Endometrium (tissue), 2 donors: ENCODE data around the gene PLK2.

Experiments used
- FAIRE-seq: peaks from 2 replicates; lab custom pipeline; 2012; peaks lifted over from hg19 to GRCh38; lab: Jason Lieb, UNC
- donor health status: control.
- donor health status: control.

The PLK2 gene

DNA sequence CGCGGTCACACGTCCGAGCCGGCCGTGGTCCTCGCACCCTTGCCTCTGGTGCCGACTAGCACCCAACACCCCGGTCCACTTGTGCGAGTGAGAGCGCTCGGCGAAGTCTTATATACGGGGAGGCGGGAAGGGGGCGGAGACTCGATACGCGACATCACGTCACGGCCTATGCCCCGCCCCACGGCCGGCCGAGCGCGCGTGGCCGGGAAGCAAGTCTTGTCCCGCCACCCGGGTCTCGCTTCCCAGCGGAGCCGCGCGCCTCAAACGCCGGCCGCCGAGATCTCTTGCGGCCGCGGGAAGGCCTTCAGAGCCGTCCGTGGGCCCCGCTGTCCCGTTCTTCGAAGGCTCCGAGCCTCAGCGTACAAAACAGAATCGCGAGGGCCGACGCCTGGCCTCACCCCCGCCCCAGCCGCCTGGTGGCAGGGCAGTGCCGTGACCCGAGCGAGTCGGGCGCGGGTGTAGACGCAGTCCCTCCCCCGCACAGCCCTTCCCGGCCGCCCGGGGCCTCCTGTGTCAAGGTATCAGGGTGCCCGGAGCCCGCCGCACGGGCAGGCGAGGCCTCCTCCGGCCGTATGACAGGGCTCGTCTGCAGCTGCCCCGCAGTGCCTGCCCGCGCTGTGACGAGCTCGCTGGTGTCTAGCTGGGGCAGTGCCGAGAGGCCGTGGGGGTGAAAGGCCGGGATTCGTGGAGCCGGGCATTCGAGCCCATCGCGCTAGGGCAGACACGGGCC is at the start of gene PLK2:
TSS of gene PLK2 (minus strand) at position 85 of the 730 bp plus-strand sequence. CDS start 127 bp downstream, outside the sequence.
- FAIRE-seq: no peak

GRCh38 chr5:58507715-58508114 is 47.8 kb upstream of the PLK2 start:
- no peak for FAIRE-seq

DNA sequence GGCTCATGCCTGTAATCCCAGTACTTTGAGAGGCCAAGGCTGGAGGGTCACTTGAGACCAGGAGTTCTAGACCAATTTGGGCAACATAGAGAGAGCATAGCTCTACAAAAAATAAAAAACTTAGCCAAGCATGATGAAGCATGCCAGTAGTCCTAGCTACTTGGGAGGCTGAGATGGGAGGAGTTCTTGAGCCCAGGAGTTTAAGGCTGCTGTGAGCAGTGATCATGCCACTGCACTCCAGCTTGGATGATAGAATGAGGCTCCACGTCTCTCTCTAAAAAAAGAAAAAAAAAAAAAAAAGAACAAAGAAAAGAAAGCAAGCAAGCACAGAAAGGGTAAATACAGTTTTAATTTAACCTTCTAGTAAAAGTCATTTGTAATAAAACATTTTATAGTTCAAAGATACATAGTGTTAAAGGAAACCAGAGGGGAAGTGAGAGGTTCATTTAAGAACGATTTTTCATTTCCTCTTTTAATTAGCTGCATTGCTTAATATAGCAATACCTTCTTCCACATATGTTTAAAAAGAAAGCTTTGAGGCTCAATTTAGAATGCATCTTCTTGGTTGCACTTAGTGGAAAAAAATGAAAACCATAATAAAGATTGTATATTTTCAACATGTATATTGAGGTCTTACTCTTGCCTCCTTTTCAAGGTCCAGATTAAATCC is 46.2 kb upstream of the PLK2 start:
- FAIRE-seq: no peak

GRCh38 chr5:58505502-58505901 is 45.6 kb upstream of the PLK2 start:
- no peak for FAIRE-seq

- no peak for FAIRE-seq
These were observed 44.9 kb upstream of the PLK2 start for GRCh38 chr5:58504766-58505165.

- no peak for FAIRE-seq
These were observed 43.6 kb upstream of the PLK2 start for GRCh38 chr5:58503390-58504046.

DNA sequence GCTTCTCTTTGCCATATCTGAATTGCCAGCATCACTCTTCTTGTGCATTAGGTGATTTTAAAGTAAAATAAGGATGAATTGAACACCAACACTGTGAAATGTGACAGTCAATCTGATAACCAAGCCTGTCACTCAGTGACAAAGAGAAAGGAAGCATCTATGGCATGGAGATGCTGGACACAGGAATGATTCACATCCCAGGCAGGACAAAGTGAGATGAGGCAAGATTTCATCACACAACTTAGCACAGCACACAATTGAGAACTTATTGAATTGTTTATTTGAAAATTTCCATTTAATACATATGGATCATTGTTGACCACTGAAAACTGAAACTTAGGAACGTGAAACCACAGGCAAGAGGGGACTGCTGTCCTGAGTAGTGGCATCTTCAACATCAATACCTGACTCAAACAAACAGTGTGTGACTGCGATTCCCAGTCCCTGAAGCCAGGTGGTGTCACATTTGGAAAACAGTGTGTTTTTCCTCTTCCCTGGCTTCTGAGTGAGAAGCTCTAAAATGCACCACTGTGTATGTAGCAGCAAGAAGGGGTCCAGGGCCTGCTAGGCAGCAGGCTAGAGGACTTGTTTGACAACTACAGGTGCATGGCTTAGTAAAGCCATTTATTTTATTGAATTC is 42.0 kb upstream of the PLK2 start:
- FAIRE-seq: no peak

DNA sequence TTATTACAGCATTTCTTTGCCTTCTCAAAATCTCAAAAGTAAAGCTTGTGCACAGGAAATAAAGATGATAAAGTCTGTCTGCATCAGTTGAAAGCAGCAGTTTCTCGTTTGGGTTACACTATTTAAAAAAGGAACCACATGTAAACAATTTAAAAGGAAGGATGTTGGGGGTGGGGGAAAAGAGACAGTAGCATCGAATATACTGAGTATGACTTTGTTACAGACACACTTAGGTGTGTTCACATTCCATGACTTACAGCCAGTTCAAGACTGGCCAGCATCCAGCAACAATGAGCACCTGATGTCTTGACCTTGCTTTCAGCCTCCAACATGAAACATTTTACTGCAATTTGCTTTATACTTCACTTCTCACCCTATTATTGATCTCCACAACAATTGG is 40.1 kb upstream of the PLK2 start:
- no peak for FAIRE-seq

- no peak for FAIRE-seq
These were observed 39.3 kb upstream of the PLK2 start for GRCh38 chr5:58499231-58499630.

DNA sequence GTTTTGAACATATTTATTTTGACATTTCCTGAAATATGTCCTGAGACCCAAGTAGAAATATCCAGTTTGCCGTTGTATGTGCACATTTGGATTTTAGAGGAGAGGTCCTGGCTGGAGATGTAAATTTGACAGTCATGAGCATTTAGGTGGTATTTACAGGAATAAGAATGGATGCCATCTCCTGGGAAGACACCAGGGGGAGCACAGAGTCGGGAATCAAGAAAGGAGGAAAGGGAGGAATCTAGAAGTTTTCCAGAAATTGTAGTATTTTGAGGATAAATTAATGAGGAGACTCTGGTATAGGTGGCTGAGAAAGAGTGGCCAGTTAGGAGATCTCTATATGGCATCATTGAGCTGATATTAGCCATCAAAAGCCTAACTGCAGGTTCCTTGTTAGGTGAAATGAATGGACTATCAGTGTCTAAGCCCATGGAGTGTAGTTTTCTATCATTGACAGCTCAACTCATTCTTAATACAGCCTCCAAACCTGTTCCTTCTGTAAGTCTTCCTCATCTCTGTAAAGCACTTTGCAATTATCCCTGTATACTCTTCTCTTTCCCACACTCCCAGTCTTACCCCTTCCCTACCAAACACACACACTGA is 38.6 kb upstream of the PLK2 start:
- FAIRE-seq: no peak

DNA sequence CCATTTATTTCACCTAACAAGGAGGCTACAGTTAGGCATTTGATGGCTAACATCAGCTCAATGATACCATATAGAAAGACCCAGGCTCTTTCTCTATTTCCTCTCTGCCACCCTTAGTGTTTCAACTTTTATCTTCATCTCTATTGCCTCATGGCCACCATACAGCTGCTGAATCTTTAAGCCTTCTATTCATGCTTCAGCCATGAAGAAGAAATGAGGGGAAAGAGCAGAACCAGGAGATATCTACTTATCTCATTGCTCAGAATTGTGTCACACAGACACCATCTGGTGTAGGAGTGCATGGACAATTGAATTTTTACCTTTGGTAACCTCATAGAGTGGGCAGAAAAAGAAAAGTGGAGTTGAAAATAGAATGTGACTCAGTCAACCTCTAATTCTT is 38.0 kb upstream of the PLK2 start:
- FAIRE-seq: no peak

DNA sequence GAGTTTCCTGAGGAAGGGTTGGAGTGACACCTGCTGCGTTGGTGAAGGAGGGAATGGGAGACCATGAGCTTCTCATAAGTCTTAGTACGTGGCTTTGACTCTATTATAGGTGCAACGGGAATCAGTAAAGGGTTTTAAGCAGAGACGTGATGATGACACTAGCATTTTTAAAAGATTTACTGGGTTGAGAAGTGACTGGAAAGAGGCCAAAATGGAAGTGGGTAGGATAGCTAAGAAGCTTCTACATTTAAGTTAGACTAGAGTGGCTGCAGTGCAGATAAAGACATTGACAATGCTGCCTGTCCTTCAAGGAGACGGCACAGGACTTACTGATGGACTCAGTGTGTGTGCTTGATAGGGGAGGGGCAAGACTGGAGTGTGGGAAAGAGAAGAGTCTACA is 37.5 kb upstream of the PLK2 start:
- no peak for FAIRE-seq

GRCh38 chr5:58496488-58496887 is 36.6 kb upstream of the PLK2 start:
- no peak for FAIRE-seq

DNA sequence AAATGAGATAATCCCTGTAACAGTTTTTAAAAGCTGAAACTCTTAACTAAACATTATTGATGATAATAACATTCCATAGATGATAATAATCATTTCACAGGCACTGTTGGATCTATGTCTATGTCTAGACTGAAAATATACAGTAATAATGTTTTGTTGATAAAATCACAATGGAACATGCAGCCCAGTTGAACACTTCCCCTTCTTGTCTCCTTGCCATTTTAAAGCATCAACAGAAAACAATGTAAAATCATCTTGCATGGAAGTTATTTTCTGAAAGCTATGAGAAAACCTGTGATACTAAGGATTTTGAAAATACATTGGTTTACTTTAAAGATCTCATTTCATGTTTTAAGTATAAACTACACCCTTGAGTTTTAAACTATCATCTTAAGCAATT is 33.3 kb upstream of the PLK2 start:
- FAIRE-seq: no peak

GRCh38 chr5:58491216-58491892 is 31.5 kb upstream of the PLK2 start, which contains the start of gene GAPT:
GAPT (plus strand) TSS chr5:58491435; CDS start chr5:58494537, 3,102 bp downstream.
- no peak for FAIRE-seq

DNA sequence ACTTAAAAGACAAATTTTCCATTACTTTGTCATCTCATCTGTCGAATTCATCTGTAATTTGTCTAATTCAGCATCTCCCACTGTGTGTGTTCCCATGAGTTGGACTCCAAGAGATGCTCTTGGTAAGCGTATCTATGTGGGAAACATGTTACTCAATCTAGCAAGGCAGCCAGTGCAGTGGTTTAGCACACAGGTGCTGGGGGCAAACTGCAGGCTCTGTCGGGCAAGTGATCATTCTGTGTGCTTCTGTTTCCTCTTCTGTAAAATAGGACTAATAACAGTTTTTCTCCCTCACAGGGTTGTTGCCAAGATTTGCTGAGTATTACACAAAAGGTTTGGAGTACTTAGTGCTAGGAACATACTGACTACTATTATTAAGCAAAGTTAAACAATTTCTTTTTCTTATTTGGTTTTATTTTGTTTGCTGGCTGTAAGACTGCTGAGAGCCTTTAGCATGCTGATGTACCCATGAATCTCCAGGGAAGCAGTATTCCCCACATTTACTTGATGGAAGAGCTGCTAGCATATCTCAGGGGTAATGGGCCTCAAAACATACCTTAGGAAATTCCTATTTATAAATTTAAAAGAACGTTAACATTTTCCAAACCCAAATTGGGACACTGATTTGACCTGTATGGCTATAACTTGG is 30.6 kb upstream of the PLK2 start:
- no peak for FAIRE-seq

DNA sequence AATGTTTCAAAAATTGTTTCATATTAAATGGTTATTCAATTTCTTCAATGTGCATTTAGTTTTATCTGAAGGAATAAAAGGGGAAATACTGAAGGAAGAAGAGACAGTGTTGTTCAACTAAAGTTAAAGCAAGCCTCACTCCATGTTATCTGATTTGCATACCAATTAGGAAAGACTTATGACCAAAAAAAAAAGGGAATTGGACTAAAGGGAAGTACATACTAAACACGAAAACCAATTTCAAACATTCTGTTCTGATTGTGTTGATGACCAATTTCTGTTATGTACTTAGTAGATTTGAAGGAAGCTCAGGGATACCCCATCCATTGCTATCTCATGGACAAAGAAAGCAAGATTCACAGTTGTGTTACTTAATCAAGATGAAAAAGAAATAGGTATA is 26.4 kb upstream of the PLK2 start:
- no peak for FAIRE-seq

DNA sequence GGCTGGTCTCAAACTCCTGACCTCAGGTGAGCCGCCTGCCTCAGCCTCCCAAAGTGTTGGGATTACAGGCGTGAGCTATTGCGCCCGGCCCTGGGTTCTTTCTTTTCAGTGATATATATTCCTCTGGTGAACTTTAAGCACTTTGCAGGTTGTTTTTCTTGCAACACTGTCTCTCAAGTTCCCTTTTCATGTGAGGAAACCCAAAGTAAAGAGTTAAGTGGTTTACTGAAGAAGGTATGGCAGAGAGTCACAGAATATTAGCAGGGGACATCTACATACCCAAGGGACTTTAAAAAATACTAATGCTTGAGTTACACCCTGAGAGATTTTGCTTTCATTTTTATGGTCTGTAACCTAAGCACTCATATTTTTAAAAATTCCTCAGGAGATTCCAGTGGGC is 24.6 kb upstream of the PLK2 start:
- no peak for FAIRE-seq

GRCh38 chr5:58482536-58482935 is 22.6 kb upstream of the PLK2 start:
- FAIRE-seq: no peak

DNA sequence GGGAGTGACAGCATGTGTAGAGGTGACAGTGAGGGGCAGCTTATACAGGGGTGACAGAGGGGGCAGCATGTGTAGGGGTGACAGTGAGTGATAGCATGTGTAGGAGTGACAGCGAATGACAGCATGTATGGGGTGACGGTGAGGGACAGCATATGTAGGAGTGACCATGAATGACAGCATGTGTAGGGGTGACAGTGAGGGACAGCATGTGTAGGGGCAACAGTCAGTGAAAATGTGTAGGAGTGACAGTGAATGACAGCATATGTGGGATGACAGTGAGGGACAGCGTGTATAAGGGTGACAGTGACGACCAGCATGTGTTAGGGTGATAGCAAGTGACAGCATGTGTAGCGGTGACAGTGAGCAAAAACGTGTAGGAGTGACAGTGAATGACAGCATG is 21.9 kb upstream of the PLK2 start:
- FAIRE-seq: no peak

- FAIRE-seq: no peak
These were observed 21.3 kb upstream of the PLK2 start for GRCh38 chr5:58481066-58481676.
